ENCODE results near the gene BAK1.

- TF ChIP-seq CTCF (IDR thresholded peaks at IDR 0.05) (peak in 3 of 5 experiments; percentile 10 to 60 (median 58)), POLR2A (IDR thresholded peaks at IDR 0.05) (no peak), POLR2AphosphoS5 (IDR thresholded peaks at IDR 0.05) (no peak), EP300 (IDR thresholded peaks at IDR 0.05; ENCODE audit: low read depth) (no peak)
Measured at GRCh38 chr6:33619166-33619840, 39.2 kb upstream of the BAK1 start.

Data from transverse colon (tissue), 4 donors.